A204.1 (cell line): ENCODE results near the gene VMP1.

Experiments
- FAIRE-seq: peaks from 2 replicates; lab custom pipeline; 2012; peaks lifted over from hg19 to GRCh38; lab: Jason Lieb, UNC

The VMP1 gene

GRCh38 chr17:59711936-59712335 lies 4.5 kb downstream of the VMP1 start:
- FAIRE-seq = no peak

DNA sequence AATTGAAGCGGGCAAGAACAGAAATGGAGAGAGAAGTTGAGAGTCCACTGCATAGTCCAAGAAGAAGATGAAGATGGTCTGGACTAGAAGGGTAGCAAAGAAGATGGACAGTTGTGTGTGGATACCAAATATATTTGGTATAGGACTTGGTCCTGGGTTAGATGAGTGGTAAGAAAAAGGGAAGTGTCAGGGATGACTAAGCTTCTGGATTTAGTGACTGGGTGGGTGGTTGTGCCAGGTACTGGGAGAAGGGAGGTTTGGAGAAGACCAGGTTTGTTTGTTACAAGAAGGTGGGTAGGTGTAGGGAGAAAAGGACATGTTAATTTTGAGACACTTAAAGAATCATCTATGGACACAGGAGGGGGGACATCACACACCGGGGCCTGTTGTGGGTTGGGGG lies 5.4 kb downstream of the VMP1 start:
- no peak for FAIRE-seq

DNA sequence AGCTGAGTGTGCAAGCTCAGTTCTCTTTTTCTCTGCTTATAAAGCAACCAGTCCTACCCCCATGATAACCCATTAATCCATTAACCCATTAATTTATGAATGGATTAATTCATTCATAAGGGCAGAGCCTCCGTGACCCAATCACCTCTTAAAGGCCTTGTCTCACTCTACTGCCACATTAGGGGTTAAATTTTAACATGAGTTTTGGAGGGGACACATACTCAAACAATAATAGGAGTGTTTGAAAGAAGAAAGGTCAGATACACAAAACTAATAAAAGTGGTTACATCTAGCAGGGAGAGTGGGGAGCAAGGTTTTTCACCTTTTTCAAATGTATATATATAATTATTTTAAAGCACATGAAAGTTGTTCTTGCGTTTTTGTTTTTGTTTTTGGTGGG lies 6.8 kb downstream of the VMP1 start:
- FAIRE-seq = no peak

- FAIRE-seq = no peak
Observed at GRCh38 chr17:59716427-59716826, 9.0 kb downstream of the VMP1 start.

- no peak for FAIRE-seq
Observed at GRCh38 chr17:59719526-59719925, 12.1 kb downstream of the VMP1 start.

- no peak for FAIRE-seq
Observed at GRCh38 chr17:59722623-59723022, 15.2 kb downstream of the VMP1 start.

- no peak for FAIRE-seq
Observed at GRCh38 chr17:59723041-59723440, 15.6 kb downstream of the VMP1 start.

DNA sequence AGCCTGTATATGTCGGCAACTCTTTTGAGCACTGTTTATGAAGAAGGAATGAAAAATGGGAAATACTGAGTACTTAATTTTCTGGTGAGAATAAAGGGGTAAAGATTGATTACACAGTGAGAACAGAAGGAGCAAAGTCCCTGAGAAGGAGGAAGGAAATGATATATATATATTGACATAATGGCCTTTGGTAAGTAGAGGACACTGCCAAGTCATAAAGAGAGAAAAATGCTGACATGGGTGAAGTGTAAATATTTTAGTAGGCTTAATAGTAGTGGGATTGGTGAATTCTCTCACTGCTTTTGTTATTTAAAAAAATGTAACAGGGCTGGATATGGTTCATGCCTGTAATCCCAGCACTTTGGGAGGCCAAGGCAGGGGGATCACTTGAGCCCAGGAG lies 16.2 kb downstream of the VMP1 start:
- no peak for FAIRE-seq

DNA sequence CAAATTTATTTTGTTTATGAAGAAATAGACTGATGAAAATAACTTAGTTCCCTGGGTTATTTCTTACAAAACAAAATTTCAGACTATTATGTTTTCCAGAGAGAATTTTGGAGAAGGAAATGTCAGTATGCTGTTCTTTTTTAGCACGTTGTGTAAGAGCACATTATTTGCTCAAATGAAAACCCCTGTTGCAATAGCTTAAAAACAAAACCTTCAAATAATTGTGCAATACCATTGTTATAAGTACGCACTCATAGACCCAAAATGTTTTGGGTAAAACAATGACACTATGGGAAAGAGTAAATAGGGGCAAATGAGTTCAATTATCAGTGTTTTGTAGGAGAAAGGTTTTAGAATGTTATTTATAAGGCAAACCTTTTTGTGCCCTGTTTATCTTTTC lies 18.2 kb downstream of the VMP1 start:
- FAIRE-seq = no peak

DNA sequence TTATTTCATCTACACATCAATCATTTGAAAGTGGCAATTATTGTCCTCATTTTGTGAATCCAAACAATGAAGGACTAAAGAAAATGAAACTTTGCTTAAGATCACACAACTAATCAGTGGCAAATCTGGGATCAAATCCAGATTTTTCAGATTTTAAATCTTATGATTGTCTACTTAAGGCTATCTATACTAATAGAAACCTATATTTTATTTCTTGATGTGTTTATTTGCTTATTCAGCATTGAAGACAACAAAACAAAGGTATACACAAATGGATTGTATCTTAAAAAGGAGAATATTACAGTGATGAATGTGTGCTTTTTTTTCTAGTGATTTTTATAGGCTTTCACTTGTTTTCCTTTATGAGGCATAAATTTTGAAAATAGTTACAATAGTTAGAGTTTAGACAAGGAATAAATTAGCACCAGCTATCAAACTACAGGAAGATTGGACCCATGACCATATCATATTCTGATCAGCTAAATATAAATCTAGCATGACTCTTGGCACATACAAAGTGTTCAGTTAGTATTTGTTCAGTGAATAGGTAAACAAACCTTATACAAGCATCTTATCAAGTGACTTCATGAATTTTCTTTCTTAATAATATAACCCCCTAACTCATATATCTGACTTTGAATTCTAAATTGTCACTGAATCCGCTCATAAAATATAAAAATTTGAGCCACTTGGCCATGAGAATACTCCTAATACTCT lies 20.5 kb downstream of the VMP1 start:
- FAIRE-seq = no peak

- FAIRE-seq = no peak
Observed at GRCh38 chr17:59730268-59730834, 22.9 kb downstream of the VMP1 start.

- FAIRE-seq = no peak
Observed at GRCh38 chr17:59733697-59734096, 26.2 kb downstream of the VMP1 start.

- no peak for FAIRE-seq
Observed at GRCh38 chr17:59734226-59734625, 26.8 kb downstream of the VMP1 start.

DNA sequence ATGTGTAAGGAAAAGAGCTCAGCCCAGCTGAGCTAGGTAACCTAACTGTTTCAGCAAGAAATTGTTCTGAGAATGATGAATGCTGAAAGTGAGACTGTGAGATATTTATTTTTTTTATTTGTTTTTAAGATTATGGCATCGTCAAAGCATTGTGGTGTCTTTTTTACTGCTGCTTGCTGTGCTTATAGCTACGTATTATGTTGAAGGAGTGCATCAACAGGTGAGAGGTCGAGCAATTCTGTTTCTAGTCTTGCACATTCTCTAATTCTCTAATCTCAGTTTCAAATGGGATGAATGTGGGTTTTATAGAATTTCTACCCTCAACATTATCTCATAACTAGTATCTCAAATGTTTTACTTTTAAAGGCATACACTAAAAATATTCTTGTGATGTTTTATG lies 29.9 kb downstream of the VMP1 start:
- FAIRE-seq = no peak

DNA sequence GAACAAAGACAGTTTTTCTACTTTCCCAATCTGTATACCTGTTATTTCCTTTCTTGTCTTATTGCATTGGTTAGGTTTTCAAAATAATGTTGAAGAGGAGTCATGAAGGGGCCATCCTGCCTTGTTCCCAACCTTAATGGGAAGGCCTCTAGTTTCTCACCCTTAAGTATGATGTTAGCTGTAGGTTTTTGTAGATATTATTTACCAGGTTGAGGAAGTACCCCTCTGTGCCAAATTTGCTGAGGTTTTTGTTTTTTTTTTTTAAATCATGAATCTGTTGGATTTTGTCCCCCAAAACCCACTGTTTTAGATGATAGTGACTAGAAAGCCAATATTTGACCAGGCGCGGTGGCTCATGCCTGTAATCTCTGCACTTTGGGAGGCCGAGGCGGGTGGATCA lies 36.4 kb downstream of the VMP1 start:
- no peak for FAIRE-seq

- FAIRE-seq = no peak
Observed at GRCh38 chr17:59745040-59745439, 37.6 kb downstream of the VMP1 start.

- FAIRE-seq = peak; percentile 97
Observed at GRCh38 chr17:59746849-59747445, 39.5 kb downstream of the VMP1 start.

DNA sequence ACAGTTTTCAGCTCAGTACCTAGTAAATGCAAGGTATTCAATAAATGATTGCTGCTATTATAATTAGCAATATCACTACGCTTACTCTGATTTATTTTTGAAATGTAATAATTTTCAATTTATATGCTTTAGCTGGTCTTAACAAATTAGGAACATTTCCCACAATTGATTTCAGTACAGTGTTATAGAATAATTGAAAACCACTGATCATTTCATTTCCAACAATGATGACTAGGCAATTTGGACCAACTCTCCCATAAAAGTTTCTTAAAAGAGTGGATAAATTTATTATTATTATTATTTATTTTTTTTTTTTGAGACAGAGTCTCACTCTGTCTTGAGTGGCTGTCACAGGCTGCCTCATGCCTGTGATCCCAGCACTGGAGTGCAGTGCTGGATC lies 41.1 kb downstream of the VMP1 start:
- no peak for FAIRE-seq

- FAIRE-seq = no peak
Observed at GRCh38 chr17:59751955-59752413, 44.5 kb downstream of the VMP1 start.

DNA sequence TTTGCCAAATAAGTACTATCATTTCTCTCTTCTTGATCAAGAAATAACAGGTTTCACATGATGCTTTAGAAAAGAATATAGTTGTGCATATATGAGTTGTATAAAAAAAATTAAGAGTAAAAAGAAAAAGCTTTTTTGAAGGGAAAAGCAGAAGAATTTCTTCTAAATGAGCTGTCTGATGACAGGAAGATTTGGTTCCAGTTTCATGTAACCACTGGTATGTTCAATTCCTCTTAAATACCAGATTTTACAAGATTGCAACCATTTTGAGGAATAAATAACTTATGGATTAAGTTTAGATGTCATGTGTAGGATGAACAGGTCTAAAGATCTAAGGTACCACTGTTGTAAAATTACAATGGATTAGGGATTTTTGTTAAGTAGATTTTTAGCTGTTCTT lies 45.0 kb downstream of the VMP1 start:
- peak; percentile 59 for FAIRE-seq

DNA sequence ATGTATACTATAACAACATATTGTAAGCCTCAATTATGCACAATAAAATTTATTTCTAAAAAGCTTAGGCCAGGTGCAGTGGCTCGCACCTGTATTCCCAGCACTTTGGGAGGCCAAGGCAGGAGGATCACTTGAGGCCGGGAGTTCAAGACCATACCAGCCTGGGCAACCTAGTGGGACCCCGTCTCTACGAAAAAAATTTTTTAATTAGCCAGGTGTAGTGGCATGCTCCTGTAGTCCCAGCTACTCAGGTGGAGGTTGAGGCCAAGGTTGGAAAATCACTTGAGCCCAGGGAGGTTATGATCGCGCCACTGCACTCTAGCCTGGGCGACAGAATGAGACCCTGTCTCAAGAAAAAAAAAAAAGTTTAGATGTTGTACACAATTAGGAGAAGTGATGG lies 45.5 kb downstream of the VMP1 start:
- no peak for FAIRE-seq

DNA sequence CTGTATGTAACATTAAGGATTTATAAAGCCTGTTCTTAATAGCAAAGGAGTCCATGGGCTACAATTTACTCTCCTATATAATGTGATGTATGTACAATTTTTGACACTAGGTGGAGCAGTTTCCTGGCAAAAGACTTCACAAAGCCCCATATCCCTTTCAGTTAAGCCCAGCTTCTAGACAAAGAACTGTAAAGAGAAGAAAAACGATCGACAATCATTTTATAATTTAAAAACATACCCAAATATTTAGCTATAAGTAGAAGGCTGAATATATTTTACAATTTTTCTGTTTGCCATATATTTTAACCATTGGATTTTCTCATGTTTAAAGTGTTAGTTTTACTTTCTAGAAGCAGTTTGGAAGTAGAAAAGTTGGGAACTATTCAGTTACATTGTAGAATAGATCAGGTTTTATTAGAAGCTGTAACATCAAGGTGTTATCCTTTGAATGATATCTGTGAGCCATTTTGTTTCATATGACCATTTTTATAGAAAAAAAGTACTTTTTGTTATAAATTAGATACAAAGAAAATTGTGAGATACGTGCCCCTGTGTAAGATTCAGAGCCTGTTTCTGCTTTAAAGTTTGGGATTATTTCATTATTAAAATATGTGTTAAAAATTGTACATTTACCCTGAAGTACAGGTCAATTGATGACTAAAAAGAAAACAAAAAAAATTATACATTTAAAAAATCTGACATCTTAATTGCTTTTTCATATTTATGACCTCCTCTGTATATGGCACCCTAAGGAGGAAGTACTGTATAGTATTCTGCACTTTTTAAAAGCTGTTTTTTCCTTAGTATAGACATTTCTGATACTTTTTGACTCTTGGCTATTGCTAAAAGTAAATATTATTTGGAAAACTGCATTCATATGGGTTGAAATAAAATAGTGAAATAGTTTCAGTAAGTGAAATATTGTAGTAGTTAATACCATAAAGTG lies 46.3 kb downstream of the VMP1 start:
- FAIRE-seq = peak; percentile 98

DNA sequence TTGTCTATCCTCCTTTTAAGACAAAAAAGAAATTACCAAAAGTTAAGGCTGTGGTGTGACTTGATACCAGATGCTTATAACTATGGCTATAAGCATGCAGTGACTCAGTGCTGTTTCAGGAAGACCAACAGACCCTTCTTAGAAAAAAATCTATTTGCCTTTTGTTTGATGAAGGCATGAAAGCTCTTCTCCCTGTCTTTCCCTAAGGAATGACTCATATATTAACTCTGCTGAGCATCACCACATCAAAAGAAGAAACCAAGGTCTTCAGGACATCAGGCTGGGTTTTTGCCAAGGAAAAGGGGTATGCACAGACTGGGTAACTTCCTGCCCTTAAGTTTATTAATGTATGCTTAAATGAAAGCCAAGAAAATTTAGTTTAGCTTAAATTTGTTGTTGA lies 47.1 kb downstream of the VMP1 start:
- FAIRE-seq = no peak
